Right ventricle myocardium superior (tissue), 1 donor: Measurements from ENCODE around the gene PLXND1. TPM values are rescaled to one million over a fixed set of nuclear protein-coding genes. Genes with fewer than 3 reads are reported as not detected.
A peak's percentile ranks its signal among the peaks of the same experiment; 100 is the strongest.
"Not testable (repeated sequence)": the region's sequence is repeated elsewhere in the genome, so short reads cannot be mapped to it uniquely, and the experiment has no call there.

Source experiments
- ATAC-seq: fragments of 200-7000 bp; cut with Tn5 transposase; one replicate; pipeline ENCODE4 v1.9.1; 2020; ENCODE audit warnings: mild to moderate bottlenecking; ENCODE audit not compliant: poor library complexity
- DNase-seq: peaks from one replicate; pipeline ENCODE4 v3.0.0-alpha.2; 2020
- intact Hi-C: fragments of 100-400 bp; cut with DNase I; formaldehyde crosslinking; loops from one replicate; pipeline ENCODE4 v1.11.2; 2022
- total RNA-seq: library from RNA; stranded (reverse); fragmentation: NEBNext Ultra II Directional; extraction: Animal tissue kit (Norgen Biotek cat#: 25700); gene quantifications from one replicate; pipeline ENCODE4 v1.2.1, GENCODE V29; 2021
- donor health status: DM: no; HTN: yes; CAD: no; lungs with severe emphysema.

Gene PLXND1
- total RNA-seq, 1 donor from 2014 or later: 53.1 TPM

- DNase-seq (no peak), ATAC-seq (peak; percentile 53)
- intact Hi-C loops: no loop called here
Observed at GRCh38 chr3:129526121-129526900, 80.2 kb downstream of the PLXND1 start.

GRCh38 chr3:129525341-129525968 is 81.0 kb downstream of the PLXND1 start:
- no peak for ATAC-seq
- DNase-seq: no peak
- intact Hi-C loops: no loop called here

DNA sequence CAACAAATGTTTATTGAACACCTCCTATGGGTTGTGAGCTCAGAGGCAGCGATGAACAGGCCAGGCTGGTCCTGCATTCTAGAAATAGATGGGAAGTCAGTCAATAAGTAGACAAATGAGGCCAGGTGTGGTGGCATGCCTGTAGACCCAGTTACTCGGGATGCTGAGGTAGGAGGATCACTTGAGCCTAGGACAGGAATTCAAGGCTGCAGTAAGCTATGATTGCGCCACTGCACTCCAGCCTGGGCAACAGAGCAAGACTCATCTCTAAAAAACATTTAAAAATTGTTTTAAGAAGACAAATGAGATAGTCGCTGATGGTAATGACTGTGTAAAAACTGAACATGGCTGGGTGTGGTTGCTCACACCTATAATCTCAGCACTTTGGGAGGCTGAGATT is 82.4 kb downstream of the PLXND1 start:
- DNase-seq: no peak
- intact Hi-C loops: no loop called here

DNA sequence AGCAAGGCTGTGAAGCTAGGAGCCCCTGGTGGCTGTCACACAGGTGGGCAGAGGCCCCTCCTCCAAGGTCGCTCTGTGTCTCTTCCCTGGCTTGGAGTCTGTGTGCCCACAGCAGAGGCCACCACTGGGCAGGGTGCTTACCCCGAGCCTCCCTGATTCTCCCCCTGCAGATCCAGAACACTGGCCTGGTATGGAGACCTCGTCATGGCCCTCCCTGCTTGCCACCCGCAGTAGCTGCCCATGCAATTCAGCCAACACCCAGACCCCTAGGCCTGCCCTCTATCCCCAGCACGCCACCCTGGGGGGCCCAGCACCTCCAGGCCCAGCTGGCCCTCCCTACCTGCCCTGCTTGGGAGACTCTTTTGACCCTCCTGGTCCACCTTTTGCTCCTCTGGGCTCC is 83.5 kb downstream of the PLXND1 start:
- no peak for DNase-seq
- intact Hi-C loops: no loop called here
- no peak for ATAC-seq

More for the DNA sequence above, 82.4 kb downstream of the PLXND1 start:
- no peak for ATAC-seq

DNA sequence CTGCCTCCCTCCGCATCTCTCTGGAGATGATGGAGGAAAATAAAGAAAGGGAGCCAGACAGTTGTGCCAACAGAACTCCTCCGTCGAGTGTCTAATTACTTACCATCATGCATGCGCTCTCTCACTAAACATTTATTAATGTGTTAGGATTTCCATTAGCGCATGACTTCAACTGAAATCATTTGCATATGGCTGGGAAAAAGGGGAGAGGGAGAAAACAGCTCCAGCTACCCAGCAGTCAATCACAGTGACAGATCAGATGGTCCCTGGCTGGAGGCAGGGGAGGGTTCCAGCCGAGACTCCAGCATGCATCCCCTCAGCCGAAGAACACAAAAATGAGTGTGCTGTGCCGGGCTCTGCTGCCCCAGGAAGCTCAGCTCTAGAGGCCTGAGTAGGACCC is 84.9 kb downstream of the PLXND1 start:
- DNase-seq (no peak), ATAC-seq (no peak)
- intact Hi-C loops: no loop called here

DNA sequence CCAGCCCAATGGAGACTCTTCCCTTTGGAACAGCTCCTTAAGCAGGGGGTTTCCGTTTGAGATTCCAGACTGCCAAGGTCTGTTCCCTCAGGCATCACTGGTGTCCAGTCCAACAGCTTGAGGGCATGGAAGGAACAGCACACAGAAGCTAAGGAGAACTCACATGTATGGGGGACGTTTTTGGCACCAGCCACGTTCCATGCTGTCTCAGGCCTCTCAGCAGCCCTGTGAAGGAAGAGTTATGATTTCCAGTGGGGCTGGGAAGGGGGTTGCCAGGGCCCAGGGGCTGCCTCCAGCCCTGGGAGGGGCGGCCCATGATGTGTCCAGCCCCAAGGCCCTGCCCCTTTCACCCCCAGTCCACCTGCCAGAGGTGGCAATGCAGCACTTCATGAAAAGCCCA is 85.5 kb downstream of the PLXND1 start:
- no peak for DNase-seq

DNA sequence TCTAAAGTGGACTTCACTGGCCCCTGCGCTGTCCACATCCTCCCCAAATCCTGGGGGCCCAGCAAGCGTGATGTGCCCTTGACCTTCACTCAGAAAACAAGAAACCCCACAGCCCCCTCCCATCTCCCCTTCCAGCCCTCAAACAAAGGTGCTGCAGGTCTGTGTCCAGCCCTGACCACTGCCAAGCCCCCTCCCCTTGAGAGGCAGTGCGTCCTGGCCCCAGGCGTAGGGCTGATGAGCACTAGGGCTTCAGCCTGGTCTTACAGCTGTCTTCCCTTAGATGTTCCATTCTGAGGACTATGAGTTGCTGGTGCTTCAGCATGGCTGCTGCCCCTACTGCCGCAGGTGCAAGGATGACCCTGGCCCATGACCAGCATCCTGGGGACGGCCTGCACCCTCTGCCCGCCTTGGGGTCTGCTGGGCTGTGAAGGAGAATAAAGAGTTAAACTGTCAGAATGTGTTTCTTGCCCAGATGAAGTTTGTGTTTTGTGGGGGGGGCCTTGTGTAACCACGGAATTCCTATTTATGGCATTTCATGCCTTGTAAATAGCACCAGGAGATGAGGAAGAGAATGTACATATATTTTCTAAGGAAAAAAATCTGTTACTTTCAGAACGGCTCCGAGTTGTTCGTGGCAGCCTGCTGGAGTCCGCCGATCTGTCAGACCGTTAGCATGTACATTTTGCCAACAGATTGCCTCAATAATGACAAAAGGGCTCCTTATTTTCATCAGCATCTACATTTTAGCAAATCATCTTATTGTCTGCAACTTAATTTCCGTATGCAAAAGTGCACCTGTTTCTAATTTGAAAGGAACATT is 86.4 kb downstream of the PLXND1 start:
- DNase-seq: no peak
- intact Hi-C loops: no loop called here
- no peak for ATAC-seq

More for the DNA sequence above, 85.5 kb downstream of the PLXND1 start:
- intact Hi-C loops: no loop called here
- ATAC-seq: no peak

- intact Hi-C loops: no loop called here
- DNase-seq (no peak), ATAC-seq (no peak)
Observed at GRCh38 chr3:129519449-129519848, 87.0 kb downstream of the PLXND1 start.

DNA sequence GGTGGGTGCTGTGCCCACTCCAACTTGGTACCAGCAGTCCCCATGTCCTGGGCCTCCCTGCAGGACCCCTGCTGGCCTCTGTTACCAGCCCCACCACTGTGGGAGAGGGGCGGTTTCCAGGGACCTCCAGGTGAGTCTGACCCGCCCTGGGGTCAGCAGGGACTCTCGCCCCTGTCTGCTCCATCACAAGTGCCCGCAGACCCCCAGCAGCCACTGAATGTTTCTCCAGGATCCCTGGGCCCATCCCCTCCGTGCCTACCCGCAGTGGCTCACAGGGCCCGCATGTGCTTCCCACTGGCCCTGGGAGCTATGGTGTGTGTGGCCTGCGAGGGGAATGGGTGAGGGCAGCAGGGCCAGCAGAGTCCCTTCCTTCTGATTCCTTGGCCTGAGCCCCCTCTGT is 87.9 kb downstream of the PLXND1 start:
- intact Hi-C loops: no loop called here
- ATAC-seq (no peak), DNase-seq (no peak)

GRCh38 chr3:129518038-129518561 is 88.4 kb downstream of the PLXND1 start:
- intact Hi-C loops: no loop called here
- DNase-seq (no peak), ATAC-seq (no peak)

GRCh38 chr3:129517516-129517915 is 89.0 kb downstream of the PLXND1 start:
- no peak for ATAC-seq
- intact Hi-C loops: no loop called here

GRCh38 chr3:129515821-129516432 is 90.5 kb downstream of the PLXND1 start:
- DNase-seq, ATAC-seq, intact Hi-C loops: not testable (repeated sequence)

More at GRCh38 chr3:129517516-129517915, 89.0 kb downstream of the PLXND1 start:
- DNase-seq: no peak

- DNase-seq, intact Hi-C loops, ATAC-seq: not testable (repeated sequence)
Observed at GRCh38 chr3:129515108-129515820, 91.2 kb downstream of the PLXND1 start.

GRCh38 chr3:129514563-129514962 is 91.9 kb downstream of the PLXND1 start:
- DNase-seq: no peak
- intact Hi-C loops: no loop called here
- peak; percentile 6 for ATAC-seq

DNA sequence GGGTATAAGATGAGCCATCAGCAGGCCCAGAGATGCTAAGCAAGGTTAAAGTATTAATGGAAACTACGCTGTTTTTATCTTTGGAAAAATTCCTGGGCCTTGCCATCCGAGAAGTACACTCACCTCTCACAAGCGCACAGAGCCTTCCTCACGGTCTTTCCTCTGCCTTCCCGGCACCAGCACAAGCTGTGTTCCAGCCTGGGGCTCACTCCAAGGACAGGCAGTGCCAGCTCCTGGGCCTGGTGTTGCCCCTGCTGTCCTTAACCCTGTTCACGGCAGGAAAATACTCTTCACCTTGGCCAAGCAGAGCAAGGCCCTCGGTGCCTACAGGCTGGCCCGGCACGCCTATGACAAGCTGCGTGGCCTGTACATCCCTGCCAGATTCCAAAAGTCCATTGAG is 92.4 kb downstream of the PLXND1 start:
- peak; percentile 71 for ATAC-seq
- no peak for DNase-seq
- intact Hi-C loops: no loop called here

- ATAC-seq: no peak
- intact Hi-C loops: no loop called here
- DNase-seq: no peak
Observed at GRCh38 chr3:129513705-129514104, 92.8 kb downstream of the PLXND1 start.

DNA sequence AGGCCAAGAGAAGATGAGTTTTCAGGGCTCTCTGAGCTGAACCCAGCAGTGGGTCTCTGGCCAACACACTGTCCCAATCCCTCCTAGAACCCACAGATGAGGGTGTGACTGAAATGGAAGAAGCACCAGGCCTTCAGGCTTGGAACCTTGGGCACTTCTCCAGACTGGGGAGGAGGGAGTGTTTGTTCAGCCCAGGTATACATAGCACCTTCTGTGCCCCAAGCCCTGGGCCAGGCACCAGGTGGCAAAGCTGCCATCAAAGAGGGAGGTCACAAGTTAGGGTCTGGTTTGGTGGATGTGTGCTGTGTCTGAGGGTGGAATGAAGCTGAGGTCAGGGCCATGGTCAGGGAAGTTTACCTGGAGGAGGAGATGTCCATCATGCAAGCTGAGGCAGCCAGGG is 93.9 kb downstream of the PLXND1 start:
- no peak for ATAC-seq
- DNase-seq: no peak
- intact Hi-C loops: no loop called here

DNA sequence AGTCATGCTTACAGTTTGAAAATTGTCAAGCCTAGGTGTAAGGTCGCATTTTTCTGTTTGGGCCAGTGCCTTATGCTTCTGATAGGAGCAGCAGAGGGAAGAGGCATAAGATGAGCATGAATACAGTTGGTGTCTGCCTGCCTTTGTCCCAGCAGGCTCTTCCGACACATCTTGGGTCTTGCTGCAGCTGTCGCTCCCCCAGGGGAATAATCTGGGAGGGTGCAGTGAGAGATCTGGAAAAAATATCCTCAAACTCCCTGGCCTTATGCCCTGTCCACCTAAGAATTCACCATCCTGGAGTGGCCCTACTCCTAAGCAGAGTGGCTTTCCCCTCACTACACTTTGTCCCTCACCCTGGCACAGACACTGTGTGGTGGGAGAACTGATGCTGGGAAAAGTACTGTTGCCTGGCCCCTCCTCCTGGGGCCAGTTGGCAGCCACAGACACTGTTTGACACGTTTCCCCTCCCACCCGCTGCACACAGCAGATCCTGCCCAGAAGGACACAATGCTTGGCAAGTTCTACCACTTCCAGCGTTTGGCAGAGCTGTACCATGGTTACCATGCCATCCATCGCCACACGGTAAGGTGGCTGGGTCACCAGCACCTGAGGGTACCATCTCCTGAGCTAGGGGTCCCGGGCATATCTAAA is 99.2 kb downstream of the PLXND1 start:
- DNase-seq (peak; percentile 67), ATAC-seq (peak; percentile 71)
- intact Hi-C loops: no loop called here
